ENCODE measurements around the gene ROR1. TPM values are rescaled to one million over a fixed set of nuclear protein-coding genes. Genes with fewer than 3 reads are reported as not detected.

The ROR1 gene
- total RNA-seq, 1 experiment from 2014 or later, result 33.8 TPM

GRCh38 chr1:64171246-64171645 lies 397.4 kb downstream of the ROR1 start:
- CTCF ChIA-PET, result interaction anchor here (0.6 to 1.0 kb wide), 3 partner anchors 75 to 612 kb away, joined by 3 to 5 read pairs (median 4); no protein-coding TSS in a partner anchor
- Mint-ChIP-seq H3K4me3 (ENCODE audit: low read depth, unreplicated experiment) (peak overlapping the region; percentile 22), H3K4me1 (ENCODE audit: low read depth, unreplicated experiment) (peaks cover 57% of the 10 kb centered on the region), H3K9me3 (ENCODE audit: low read depth, unreplicated experiment) (peaks cover 7% of the 10 kb centered on the region), H3K36me3 (ENCODE audit: insufficient read depth, unreplicated experiment) (peaks cover 26% of the 10 kb centered on the region), H3K27me3 (ENCODE audit: unreplicated experiment) (no peaks in the 10 kb centered on the region), H3K27ac (ENCODE audit: unreplicated experiment) (peak overlapping the region; percentile 58)
- no peak for DNase-seq
- BruUV-seq (replicated peaks), result no TSS peak
- TF ChIP-seq, protein P1, sequence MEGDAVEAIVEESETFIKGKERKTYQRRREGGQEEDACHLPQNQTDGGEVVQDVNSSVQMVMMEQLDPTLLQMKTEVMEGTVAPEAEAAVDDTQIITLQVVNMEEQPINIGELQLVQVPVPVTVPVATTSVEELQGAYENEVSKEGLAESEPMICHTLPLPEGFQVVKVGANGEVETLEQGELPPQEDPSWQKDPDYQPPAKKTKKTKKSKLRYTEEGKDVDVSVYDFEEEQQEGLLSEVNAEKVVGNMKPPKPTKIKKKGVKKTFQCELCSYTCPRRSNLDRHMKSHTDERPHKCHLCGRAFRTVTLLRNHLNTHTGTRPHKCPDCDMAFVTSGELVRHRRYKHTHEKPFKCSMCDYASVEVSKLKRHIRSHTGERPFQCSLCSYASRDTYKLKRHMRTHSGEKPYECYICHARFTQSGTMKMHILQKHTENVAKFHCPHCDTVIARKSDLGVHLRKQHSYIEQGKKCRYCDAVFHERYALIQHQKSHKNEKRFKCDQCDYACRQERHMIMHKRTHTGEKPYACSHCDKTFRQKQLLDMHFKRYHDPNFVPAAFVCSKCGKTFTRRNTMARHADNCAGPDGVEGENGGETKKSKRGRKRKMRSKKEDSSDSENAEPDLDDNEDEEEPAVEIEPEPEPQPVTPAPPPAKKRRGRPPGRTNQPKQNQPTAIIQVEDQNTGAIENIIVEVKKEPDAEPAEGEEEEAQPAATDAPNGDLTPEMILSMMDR (IDR thresholded peaks at IDR 0.05; ENCODE audit: unreplicated experiment), result no peak
- intact Hi-C loops (cut with micrococcal nuclease; ENCODE audit: unreplicated experiment), result loop anchor here (5.0 kb wide), 1 partner anchor 71 kb away; no protein-coding TSS in a partner anchor

DNA sequence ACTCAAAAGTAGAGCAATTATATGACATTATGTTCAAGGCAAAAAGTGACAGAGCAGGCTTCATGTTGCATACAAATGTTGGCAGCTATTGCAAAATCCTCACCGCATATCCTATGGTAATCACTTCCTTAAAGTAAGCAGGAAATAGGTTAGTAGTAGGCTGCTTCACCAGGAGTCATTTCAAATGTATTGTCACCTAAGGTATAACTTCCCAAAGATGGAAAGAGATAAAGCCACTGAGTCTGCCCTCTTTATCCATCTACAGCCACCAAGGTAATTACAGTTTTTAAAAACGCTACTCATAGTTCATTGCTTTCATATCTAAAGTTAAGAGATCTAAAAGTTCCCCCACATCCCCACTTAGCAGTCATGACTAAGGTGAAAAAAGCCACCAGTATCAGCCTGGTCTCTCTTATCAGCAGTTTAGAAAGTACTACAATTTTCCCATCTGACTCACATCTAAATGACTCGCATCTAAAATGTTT lies 398.0 kb downstream of the ROR1 start:
- peak; percentile 39 for DNase-seq
- intact Hi-C loops (cut with micrococcal nuclease; ENCODE audit: unreplicated experiment), result loop anchor here (5.0 kb wide), 1 partner anchor 70 kb away; no protein-coding TSS in a partner anchor
- CTCF ChIA-PET, result interaction anchor here (0.8 to 1.0 kb wide), 2 partner anchors 74 to 497 kb away, joined by 3 to 4 read pairs; no protein-coding TSS in a partner anchor
- Mint-ChIP-seq H3K27ac (ENCODE audit: unreplicated experiment) (peak overlapping the region; percentile 58), H3K4me1 (ENCODE audit: low read depth, unreplicated experiment) (peaks cover 57% of the 10 kb centered on the region), H3K9me3 (ENCODE audit: low read depth, unreplicated experiment) (peaks cover 7% of the 10 kb centered on the region), H3K4me3 (ENCODE audit: low read depth, unreplicated experiment) (peak overlapping the region; percentile 22), H3K27me3 (ENCODE audit: unreplicated experiment) (no peaks in the 10 kb centered on the region), H3K36me3 (ENCODE audit: insufficient read depth, unreplicated experiment) (peaks cover 26% of the 10 kb centered on the region)
- TF ChIP-seq, protein P1 (IDR thresholded peaks at IDR 0.05; ENCODE audit: unreplicated experiment), result no peak
- BruUV-seq (replicated peaks), result no TSS peak

DNA sequence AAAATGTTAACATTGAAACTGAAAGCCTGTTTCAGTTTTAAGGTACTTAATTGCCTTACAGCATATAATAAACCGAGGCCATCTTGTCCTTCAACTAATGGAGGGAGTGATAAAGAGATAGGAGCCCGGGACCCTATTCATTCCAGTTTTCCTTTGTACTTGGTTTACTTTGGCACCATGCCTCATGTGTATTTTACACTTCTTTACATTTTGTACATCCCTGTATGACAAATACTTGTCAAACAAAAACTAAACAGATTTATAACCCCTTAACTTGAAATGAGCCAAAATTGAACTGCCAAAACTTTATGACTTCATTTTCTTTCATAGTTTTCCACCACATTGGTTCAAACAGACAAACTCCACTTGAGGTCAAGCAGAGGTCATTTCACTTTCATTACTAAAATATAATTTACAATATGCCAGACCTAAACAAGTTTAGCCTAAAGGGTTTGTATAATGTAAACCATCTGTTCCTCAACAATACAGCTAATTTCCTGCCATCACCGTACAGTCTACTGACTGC lies 398.7 kb downstream of the ROR1 start:
- TF ChIP-seq, protein P1 (IDR thresholded peaks at IDR 0.05; ENCODE audit: unreplicated experiment), result no peak
- Mint-ChIP-seq H3K27ac (ENCODE audit: unreplicated experiment) (peak overlapping the region; percentile 58), H3K27me3 (ENCODE audit: unreplicated experiment) (no peaks in the 10 kb centered on the region), H3K36me3 (ENCODE audit: insufficient read depth, unreplicated experiment) (peaks cover 26% of the 10 kb centered on the region), H3K4me1 (ENCODE audit: low read depth, unreplicated experiment) (peaks cover 57% of the 10 kb centered on the region), H3K9me3 (ENCODE audit: low read depth, unreplicated experiment) (peaks cover 7% of the 10 kb centered on the region), H3K4me3 (ENCODE audit: low read depth, unreplicated experiment) (peak overlapping the region; percentile 22)
- intact Hi-C loops (cut with micrococcal nuclease; ENCODE audit: unreplicated experiment), result loop anchor here (5.0 kb wide), 1 partner anchor 70 kb away; no protein-coding TSS in a partner anchor
- CTCF ChIA-PET, result no interaction called here
- BruUV-seq (replicated peaks), result no TSS peak
- no peak for DNase-seq

DNA sequence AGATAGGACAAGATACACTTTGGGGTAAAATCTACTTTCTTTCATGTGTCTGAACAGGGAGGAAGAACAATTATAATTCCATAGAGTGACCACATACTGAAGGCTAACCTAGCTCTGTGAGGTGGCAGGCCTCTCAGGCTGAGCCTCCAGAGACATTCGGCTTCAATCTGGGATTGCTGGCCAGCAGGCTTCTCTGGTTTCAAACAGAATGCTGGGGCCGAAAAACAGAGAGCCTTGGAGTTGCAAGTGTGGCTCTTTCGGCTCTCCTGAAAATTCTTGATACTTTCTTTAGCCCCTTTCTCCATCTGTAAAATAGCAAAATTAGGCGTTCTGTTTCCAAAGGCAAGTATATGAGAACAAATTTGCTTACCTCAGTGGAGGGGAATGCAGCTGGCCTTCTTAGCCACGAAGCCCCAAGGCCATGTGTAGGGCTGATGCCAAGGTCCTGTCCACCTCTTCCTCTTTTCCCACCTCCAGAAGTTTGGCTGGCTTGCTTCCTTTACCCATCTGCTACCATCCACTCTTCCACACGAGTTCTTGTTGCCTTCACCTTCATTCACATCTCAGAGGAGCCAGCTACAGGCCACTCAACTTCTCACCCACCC lies 399.6 kb downstream of the ROR1 start:
- peaks cover 7% of the 10 kb centered on the region for H3K9me3 Mint-ChIP-seq (ENCODE audit: low read depth, unreplicated experiment)
- TSS peak; percentile 45 for BruUV-seq (replicated peaks)
- intact Hi-C loops (cut with micrococcal nuclease; ENCODE audit: unreplicated experiment), result loop anchor here (5.0 kb wide), 1 partner anchor 69 kb away; no protein-coding TSS in a partner anchor
- TF ChIP-seq, protein P1 (IDR thresholded peaks at IDR 0.05; ENCODE audit: unreplicated experiment), result no peak
- CTCF ChIA-PET, result no interaction called here
- no peak for DNase-seq
- no peaks in the 10 kb centered on the region for H3K27me3 Mint-ChIP-seq (ENCODE audit: unreplicated experiment)
- H3K36me3 Mint-ChIP-seq (ENCODE audit: insufficient read depth, unreplicated experiment), result peaks cover 34% of the 10 kb centered on the region
- peak overlapping the region; percentile 22 for H3K4me3 Mint-ChIP-seq (ENCODE audit: low read depth, unreplicated experiment)
- peak overlapping the region; percentile 58 for H3K27ac Mint-ChIP-seq (ENCODE audit: unreplicated experiment)
- H3K4me1 Mint-ChIP-seq (ENCODE audit: low read depth, unreplicated experiment), result peaks cover 57% of the 10 kb centered on the region

All from Calu3 (cell line).